Kidney epithelial cell (primary cell): ENCODE data around the gene CDKN2AIP. TPM values are rescaled to one million over a fixed set of nuclear protein-coding genes. Genes with fewer than 3 reads are reported as not detected.

ENCODE experiments used
- DNase-seq: peaks from one replicate; pipeline ENCODE4 v3.0.0-alpha.2; 2010; ENCODE audit warnings: low read depth
- H3K27me3 ChIP-seq: 2 replicates; pipeline ENCODE4 v1.6.0; 2011; ENCODE audit warnings: low read length; ENCODE audit not compliant: control insufficient read depth, insufficient read depth
- H3K36me3 ChIP-seq: 2 replicates; pipeline ENCODE4 v1.5.1; 2011; ENCODE audit warnings: low read length; ENCODE audit not compliant: control insufficient read depth, insufficient read depth
- H3K4me3 ChIP-seq: 2 replicates; pipeline ENCODE4 v1.5.1; 2011; ENCODE audit warnings: low read depth, mild to moderate bottlenecking, control low read depth, low read length
- total RNA-seq: library from RNA; depleted of rRNA; stranded (reverse); fragments of >200 nt; gene quantifications from 2 replicates; pipeline ENCODE4 v1.2.3, GENCODE V29; 2015
- TF ChIP-seq, protein P1 (sequence below): IDR thresholded peaks from 2 replicates; pipeline ENCODE4 v1.5.1; 2011; ENCODE audit warnings: mild to moderate bottlenecking, moderate library complexity, low read length, control low read depth, inconsistent platforms; ENCODE audit not compliant: insufficient read depth, poor library complexity, severe bottlenecking

The CDKN2AIP gene
- total RNA-seq, 1 donor from 2014 or later, result 28.5 TPM

DNA sequence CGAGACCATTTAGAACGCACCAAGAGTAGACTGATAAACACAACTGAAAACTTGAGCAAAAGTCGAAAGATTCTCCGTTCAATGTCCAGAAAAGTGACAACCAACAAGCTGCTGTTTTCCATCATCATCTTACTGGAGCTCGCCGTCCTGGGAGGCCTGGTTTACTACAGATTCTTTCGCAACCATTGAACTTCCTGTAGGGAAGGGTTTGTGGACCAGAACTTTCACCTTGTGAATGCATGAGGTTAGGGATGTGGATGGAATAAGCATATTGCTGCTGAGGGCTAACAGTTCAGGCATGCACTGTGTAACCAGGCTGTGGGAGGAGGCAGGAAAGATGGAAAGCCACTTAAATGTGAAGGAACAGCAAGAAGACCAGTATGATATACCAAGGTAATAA is 39.6 kb downstream of the CDKN2AIP start:
- Histone ChIP-seq H3K27me3 (no peaks in the 10 kb centered on the region), H3K4me3 (no peak overlapping the region), H3K36me3 (no peaks in the 10 kb centered on the region)
- TF ChIP-seq, protein P1, sequence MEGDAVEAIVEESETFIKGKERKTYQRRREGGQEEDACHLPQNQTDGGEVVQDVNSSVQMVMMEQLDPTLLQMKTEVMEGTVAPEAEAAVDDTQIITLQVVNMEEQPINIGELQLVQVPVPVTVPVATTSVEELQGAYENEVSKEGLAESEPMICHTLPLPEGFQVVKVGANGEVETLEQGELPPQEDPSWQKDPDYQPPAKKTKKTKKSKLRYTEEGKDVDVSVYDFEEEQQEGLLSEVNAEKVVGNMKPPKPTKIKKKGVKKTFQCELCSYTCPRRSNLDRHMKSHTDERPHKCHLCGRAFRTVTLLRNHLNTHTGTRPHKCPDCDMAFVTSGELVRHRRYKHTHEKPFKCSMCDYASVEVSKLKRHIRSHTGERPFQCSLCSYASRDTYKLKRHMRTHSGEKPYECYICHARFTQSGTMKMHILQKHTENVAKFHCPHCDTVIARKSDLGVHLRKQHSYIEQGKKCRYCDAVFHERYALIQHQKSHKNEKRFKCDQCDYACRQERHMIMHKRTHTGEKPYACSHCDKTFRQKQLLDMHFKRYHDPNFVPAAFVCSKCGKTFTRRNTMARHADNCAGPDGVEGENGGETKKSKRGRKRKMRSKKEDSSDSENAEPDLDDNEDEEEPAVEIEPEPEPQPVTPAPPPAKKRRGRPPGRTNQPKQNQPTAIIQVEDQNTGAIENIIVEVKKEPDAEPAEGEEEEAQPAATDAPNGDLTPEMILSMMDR, result no peak
- no peak for DNase-seq

DNA sequence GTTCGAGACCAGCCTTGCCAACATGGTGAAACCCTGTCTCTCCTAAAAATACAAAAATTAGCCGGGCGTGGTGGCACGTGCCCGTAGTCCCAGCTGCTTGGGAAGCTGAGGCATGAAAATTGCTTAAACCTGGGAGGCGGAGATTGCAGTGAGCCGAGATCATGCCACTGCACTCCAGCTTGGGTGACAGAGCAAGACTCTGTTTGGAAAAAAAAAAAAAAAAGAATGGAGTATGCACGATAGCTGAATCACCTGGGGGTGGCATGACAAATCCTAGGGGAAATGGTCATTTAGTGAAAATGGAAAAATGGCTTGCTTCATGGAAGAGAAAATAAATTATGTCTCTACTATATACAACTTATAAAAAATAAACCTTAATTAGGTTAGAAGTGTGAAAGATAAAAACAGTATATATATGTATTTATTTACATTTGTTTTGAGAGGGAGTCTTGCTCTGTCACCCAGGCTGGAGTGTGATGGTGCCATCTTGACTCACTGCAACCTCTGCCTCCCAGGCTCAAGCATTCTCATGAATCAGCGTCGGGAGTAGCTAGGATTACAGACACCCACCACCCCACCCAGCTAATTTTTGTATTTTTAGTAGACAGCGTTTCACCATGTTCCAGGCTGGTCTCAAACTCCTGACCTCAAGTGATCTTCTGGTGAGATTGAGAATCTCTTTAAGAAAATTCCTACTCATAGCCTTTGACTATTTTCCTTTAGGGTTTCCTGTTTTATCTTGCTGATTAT is 41.1 kb downstream of the CDKN2AIP start:
- Histone ChIP-seq H3K36me3 (no peaks in the 10 kb centered on the region), H3K27me3 (no peaks in the 10 kb centered on the region), H3K4me3 (no peak overlapping the region)
- DNase-seq, result no peak
- TF ChIP-seq, protein P1, result no peak

DNA sequence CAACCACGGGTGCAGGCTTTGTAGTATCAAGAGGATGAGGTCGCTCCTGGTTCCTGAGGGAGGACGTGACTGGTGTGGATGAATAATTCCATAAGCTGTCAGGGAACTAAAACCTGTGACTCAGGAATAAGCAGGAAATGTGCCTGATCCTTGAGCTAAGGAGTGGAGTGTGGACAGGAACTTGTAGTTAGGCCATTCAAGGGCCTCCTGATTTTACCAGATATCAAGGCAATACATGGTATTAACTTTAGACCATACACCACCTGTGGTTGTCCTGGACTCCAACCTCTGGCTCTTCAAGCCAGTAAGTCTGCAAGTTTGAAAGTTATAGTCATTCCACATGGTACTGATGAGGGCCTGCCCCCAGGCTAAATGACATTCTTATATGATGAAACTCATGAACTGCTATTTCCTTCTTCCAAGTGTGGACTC is 48.4 kb downstream of the CDKN2AIP start:
- no peak overlapping the region for H3K4me3 ChIP-seq
- TF ChIP-seq, protein P1, result no peak
- no peak for DNase-seq
- no peaks in the 10 kb centered on the region for H3K27me3 ChIP-seq
- H3K36me3 ChIP-seq, result no peaks in the 10 kb centered on the region

DNA sequence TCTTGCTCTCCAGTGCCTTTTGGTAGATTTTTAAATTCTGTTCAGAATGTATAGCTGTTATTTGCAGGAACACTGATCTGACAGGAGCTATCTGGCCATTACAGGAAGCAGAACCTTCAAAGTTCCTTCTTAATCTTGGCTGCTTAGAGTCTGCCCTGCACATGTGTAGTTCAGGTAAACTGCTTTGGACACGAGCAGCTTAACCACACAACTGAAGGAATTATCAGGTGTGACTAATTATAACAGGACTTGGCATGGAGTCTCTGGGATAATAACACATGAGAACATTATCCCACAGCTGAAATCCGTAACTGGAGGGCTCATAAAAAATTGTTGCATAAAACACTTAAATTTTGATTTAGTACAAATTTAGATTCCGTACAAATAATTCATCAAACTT is 48.8 kb downstream of the CDKN2AIP start:
- TF ChIP-seq, protein P1, result no peak
- no peak overlapping the region for H3K4me3 ChIP-seq
- DNase-seq, result no peak

DNA sequence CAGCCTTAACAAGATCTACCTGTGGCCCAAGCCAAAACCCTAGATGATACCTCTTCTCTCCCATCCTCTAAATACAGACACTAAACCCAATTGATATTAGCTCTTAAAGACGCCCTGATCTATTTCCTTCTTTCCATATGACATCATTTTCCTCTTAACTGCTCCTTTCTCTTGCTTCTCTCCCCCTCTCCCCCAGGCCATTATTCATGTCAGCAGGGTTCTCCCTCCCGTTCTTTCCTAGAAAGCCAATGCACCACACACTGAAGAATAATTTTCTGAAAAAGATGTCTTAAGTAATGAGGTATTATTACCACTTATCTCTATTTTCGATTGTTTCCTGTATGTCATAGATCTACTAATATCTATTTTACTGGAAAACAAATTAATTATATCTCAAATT is 50.7 kb downstream of the CDKN2AIP start:
- H3K4me3 ChIP-seq, result no peak overlapping the region
- TF ChIP-seq, protein P1, result no peak
- DNase-seq, result no peak
- H3K36me3 ChIP-seq, result no peaks in the 10 kb centered on the region
- no peaks in the 10 kb centered on the region for H3K27me3 ChIP-seq

More for the DNA sequence above, 48.8 kb downstream of the CDKN2AIP start:
- H3K36me3 ChIP-seq, result no peaks in the 10 kb centered on the region
- no peaks in the 10 kb centered on the region for H3K27me3 ChIP-seq

Other genes with a start within 250 kb of the CDKN2AIP start
- gene CLDN22, start 124.4 kb upstream of the CDKN2AIP start, total RNA-seq, result not detected in 2 replicates
- not detected in 2 replicates for gene CLDN24, start 122.2 kb upstream of the CDKN2AIP start, total RNA-seq
- 9.9 and 10.1 TPM in 2 replicates for gene ING2, start 60.4 kb downstream of the CDKN2AIP start, total RNA-seq
- gene RWDD4, start 214.5 kb downstream of the CDKN2AIP start, total RNA-seq, result 17.6 and 20.7 TPM in 2 replicates
- gene TRAPPC11, start 214.7 kb downstream of the CDKN2AIP start, total RNA-seq, result 30.3 and 39.1 TPM in 2 replicates